Measurements from ENCODE around the gene TRPM5. TPM values are rescaled to one million over a fixed set of nuclear protein-coding genes. Genes with fewer than 3 reads are reported as not detected.

The TRPM5 gene
- total and polyA plus RNA-seq, 5 donors from 2014 or later, result 0.17 TPM; not detected in 4

DNA sequence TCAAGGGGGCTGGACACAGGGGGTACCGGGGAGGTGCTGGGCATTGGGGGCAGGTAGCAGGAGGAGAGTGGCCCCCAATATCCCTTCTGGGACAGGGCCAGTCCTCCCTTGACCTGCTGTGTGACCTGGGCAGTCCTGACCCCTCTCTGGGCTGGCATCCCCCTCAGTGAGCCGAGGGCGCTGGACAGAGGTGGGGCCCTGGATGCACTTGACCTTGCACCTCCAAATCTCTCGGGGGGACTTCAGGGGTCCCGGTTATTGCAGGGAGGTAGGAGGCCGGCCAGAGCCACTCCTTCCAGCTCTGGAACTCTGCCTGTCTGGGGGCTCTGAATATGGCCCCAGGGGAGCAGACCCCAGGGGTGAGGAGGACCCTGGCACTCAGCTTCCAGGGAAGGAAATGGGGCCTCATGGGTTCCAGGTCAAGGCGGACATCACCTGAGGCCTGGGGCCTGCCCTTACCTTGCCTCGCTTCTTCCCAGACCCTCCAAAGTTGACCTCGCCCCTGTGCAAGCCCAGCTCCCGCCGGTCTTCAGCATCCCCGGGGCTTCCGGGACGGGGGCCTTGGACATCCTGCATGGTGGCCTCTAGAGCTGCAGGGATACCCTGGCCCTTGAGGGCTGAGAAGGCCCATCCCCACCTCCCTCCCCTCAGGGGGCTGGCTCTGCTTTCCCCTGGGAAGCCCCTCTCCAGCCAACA is 21.7 kb downstream of the TRPM5 start:
- Histone ChIP-seq H3K9me3 (ENCODE audit: control insufficient read depth in 2 of 2, low read length in 2 of 2) (no peaks in the 10 kb centered on the region), H3K4me1 (ENCODE audit: control insufficient read depth, insufficient read depth, low read length, poor library complexity, severe bottlenecking) (peaks cover 13% of the 10 kb centered on the region), H3K36me3 (ENCODE audit: control insufficient read depth, insufficient read depth, low read length) (no peaks in the 10 kb centered on the region), H3K27ac (ENCODE audit: insufficient read depth, low read length, poor library complexity, severe bottlenecking) (no peak overlapping the region), H3K4me3 (ENCODE audit: low read depth, low read length) (no peak overlapping the region), H3K27me3 (ENCODE audit: control insufficient read depth, insufficient read depth, low read length) (no peaks in the 10 kb centered on the region)
- H3K4me3 Mint-ChIP-seq, result no peak overlapping the region
- peaks cover 5% of the 10 kb centered on the region for H3K27me3 Mint-ChIP-seq
- H3K27ac Mint-ChIP-seq, result peak overlapping the region in 1 of 3 donors; percentile 20
- H3K9me3 Mint-ChIP-seq, result no peaks in the 10 kb centered on the region
- DNase-seq, result no peak
- no peak for ATAC-seq (ENCODE audit: low read depth in 2 of 2)
- H3K36me3 Mint-ChIP-seq, result no peaks in the 10 kb centered on the region
- H3K4me1 Mint-ChIP-seq, result peaks cover 0 to 6% (median under 1%) of the 10 kb centered on the region in 4 donors

DNA sequence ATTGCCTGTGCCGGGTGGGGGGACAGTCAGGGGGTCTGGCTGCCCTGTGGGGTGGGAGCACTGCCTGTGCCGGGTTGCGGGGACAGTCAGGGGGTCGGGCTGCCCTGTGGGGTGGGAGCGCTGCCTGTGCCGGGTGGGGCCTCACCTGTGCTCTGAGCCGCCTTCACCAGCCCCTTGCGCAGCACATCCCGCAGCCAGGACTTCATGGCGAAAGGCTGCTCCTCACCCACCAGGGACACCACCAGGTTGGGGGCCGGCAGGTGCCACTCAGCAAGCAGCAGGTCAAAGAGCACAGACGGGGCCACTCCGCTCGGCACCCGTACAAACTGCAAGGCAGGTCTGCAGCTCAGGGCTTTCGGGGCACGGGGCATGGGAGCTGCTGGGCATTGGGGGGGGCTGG is 22.3 kb downstream of the TRPM5 start:
- ATAC-seq (ENCODE audit: low read depth in 2 of 2), result no peak
- H3K4me1 Mint-ChIP-seq, result peaks cover 0 to 6% (median under 1%) of the 10 kb centered on the region in 4 donors
- no peak for DNase-seq
- H3K9me3 Mint-ChIP-seq, result no peaks in the 10 kb centered on the region
- H3K4me3 Mint-ChIP-seq, result no peak overlapping the region
- Histone ChIP-seq H3K27ac (ENCODE audit: insufficient read depth, low read length, poor library complexity, severe bottlenecking) (no peak overlapping the region), H3K27me3 (ENCODE audit: control insufficient read depth, insufficient read depth, low read length) (no peaks in the 10 kb centered on the region), H3K36me3 (ENCODE audit: control insufficient read depth, insufficient read depth, low read length) (no peaks in the 10 kb centered on the region), H3K4me3 (ENCODE audit: low read depth, low read length) (no peak overlapping the region), H3K4me1 (ENCODE audit: control insufficient read depth, insufficient read depth, low read length, poor library complexity, severe bottlenecking) (peaks cover 13% of the 10 kb centered on the region), H3K9me3 (ENCODE audit: control insufficient read depth in 2 of 2, low read length in 2 of 2) (no peaks in the 10 kb centered on the region)
- no peak overlapping the region for H3K27ac Mint-ChIP-seq
- H3K27me3 Mint-ChIP-seq, result peaks cover 5% of the 10 kb centered on the region
- H3K36me3 Mint-ChIP-seq, result no peaks in the 10 kb centered on the region

DNA sequence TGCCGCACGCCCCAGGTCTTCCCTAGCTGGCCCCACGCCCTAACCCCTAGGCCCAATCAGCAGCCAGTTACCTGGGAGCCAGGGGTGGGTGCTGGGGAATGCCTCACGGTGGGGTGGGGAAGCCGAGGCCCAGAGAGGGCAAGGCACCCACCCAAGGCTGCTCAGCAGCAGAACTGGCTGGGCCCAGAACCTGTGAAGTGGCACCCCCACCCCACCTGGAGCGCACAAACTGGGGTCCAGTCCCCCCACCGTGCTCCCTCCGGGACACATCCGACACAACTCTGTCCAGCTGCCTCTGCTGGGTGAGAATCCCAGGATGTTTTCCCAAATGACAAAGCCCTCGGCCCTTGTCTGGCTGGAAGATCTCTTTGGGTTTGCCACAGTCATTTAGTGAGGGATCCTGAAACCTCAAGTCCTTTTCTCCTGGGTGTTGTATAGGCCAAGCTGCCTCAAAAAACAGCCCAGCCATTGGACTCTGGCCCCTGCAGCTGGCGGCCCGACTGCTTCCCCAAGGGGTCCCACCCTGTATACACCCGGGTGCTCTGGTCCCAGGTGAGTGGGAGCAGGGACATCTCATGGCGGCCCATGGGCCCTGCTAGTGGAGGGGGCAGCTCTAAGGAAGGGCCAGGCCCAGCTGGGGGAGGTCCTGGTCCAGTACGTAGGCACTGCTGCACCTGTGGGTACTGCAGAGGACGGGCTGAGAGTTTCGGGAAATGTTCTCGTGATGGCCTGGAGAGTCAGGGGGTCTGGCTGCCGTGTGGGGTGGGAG is 22.9 kb downstream of the TRPM5 start:
- Mint-ChIP-seq H3K27ac (no peak overlapping the region), H3K4me1 (peaks cover 0 to 6% (median under 1%) of the 10 kb centered on the region in 4 donors), H3K27me3 (peaks cover 5% of the 10 kb centered on the region), H3K4me3 (no peak overlapping the region), H3K9me3 (no peaks in the 10 kb centered on the region), H3K36me3 (no peaks in the 10 kb centered on the region)
- DNase-seq, result no peak
- no peak for ATAC-seq (ENCODE audit: low read depth in 2 of 2)
- Histone ChIP-seq H3K4me1 (ENCODE audit: control insufficient read depth, insufficient read depth, low read length, poor library complexity, severe bottlenecking) (peaks cover 13% of the 10 kb centered on the region), H3K36me3 (ENCODE audit: control insufficient read depth, insufficient read depth, low read length) (no peaks in the 10 kb centered on the region), H3K9me3 (ENCODE audit: control insufficient read depth in 2 of 2, low read length in 2 of 2) (no peaks in the 10 kb centered on the region), H3K4me3 (ENCODE audit: low read depth, low read length) (no peak overlapping the region), H3K27ac (ENCODE audit: insufficient read depth, low read length, poor library complexity, severe bottlenecking) (no peak overlapping the region), H3K27me3 (ENCODE audit: control insufficient read depth, insufficient read depth, low read length) (no peaks in the 10 kb centered on the region)

- Histone ChIP-seq H3K4me3 (ENCODE audit: low read depth, low read length) (no peak overlapping the region), H3K27me3 (ENCODE audit: control insufficient read depth, insufficient read depth, low read length) (no peaks in the 10 kb centered on the region), H3K36me3 (ENCODE audit: control insufficient read depth, insufficient read depth, low read length) (no peaks in the 10 kb centered on the region), H3K27ac (ENCODE audit: insufficient read depth, low read length, poor library complexity, severe bottlenecking) (no peak overlapping the region), H3K4me1 (ENCODE audit: control insufficient read depth, insufficient read depth, low read length, poor library complexity, severe bottlenecking) (peaks cover 13% of the 10 kb centered on the region), H3K9me3 (ENCODE audit: control insufficient read depth in 2 of 2, low read length in 2 of 2) (no peaks in the 10 kb centered on the region)
- DNase-seq, result peak; percentile 51 to 73 (median 66)
- Mint-ChIP-seq H3K27ac (no peak overlapping the region), H3K9me3 (no peaks in the 10 kb centered on the region), H3K4me1 (peaks cover 0 to 6% (median under 1%) of the 10 kb centered on the region in 4 donors), H3K4me3 (no peak overlapping the region), H3K36me3 (no peaks in the 10 kb centered on the region), H3K27me3 (peaks cover 5% of the 10 kb centered on the region)
- ATAC-seq (ENCODE audit: low read depth in 2 of 2), result peak; percentile 84 to 91
Measured at GRCh38 chr11:2420502-2421225, 23.6 kb downstream of the TRPM5 start.

DNA sequence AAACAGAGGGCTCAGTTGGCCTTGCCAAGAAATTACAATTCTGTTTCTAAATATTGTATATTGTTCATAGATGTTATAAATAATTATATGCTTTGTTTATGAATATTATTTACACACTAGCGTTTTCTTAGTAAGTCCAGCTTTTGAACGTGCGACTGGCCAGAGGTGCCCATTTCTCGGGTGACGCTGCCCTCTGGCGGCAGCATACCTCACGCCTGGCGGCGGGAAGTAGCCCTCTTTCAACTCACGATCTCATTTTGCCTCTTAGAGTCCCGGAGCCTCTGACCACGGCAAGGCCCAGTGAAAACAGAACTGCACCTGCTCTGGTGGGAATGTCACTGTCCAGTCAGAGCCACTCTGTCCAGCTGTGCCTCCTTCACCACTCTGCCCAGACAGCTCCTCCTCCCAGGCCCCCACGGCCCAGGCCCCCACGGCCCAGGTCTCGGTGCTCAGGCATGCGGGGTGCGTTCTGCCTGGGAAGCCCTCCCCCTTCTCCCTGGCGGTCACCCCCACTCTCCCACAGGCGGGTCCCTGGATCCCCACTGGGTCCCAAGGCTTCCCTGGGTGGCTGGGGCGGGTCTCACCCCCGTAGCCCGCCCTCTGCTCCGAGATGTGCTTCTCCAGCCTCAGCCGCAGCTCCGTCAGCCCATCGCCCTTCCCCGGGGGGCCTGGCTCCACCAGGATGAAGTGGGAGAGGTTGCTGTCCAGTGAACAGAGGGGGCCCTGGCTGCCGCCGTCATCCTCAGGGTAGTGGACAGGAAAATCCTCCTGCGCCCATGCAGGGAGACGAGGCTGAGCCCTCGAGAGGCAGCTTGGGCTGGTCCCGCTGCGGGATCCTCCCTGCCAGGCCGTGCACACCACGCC is 24.4 kb downstream of the TRPM5 start:
- Histone ChIP-seq H3K4me1 (ENCODE audit: control insufficient read depth, insufficient read depth, low read length, poor library complexity, severe bottlenecking) (peaks cover 13% of the 10 kb centered on the region), H3K36me3 (ENCODE audit: control insufficient read depth, insufficient read depth, low read length) (no peaks in the 10 kb centered on the region), H3K27ac (ENCODE audit: insufficient read depth, low read length, poor library complexity, severe bottlenecking) (no peak overlapping the region), H3K9me3 (ENCODE audit: control insufficient read depth in 2 of 2, low read length in 2 of 2) (no peaks in the 10 kb centered on the region), H3K27me3 (ENCODE audit: control insufficient read depth, insufficient read depth, low read length) (no peaks in the 10 kb centered on the region), H3K4me3 (ENCODE audit: low read depth, low read length) (no peak overlapping the region)
- DNase-seq, result peak; percentile 31 to 71 (median 50)
- Mint-ChIP-seq H3K36me3 (no peaks in the 10 kb centered on the region), H3K4me1 (peaks cover 0 to 6% (median under 1%) of the 10 kb centered on the region in 4 donors), H3K9me3 (no peaks in the 10 kb centered on the region), H3K4me3 (no peak overlapping the region), H3K27ac (no peak overlapping the region), H3K27me3 (peaks cover 5% of the 10 kb centered on the region)
- ATAC-seq (ENCODE audit: low read depth in 2 of 2), result no peak

GRCh38 chr11:2418693-2419360 is 25.5 kb downstream of the TRPM5 start:
- H3K27me3 ChIP-seq (ENCODE audit: control insufficient read depth, insufficient read depth, low read length), result no peaks in the 10 kb centered on the region
- no peak overlapping the region for H3K4me3 ChIP-seq (ENCODE audit: low read depth, low read length)
- H3K4me3 Mint-ChIP-seq, result no peak overlapping the region
- H3K36me3 ChIP-seq (ENCODE audit: control insufficient read depth, insufficient read depth, low read length), result no peaks in the 10 kb centered on the region
- H3K9me3 Mint-ChIP-seq, result no peaks in the 10 kb centered on the region
- no peaks in the 10 kb centered on the region for H3K36me3 Mint-ChIP-seq
- H3K9me3 ChIP-seq (ENCODE audit: control insufficient read depth in 2 of 2, low read length in 2 of 2), result no peaks in the 10 kb centered on the region
- no peak overlapping the region for H3K27ac ChIP-seq (ENCODE audit: insufficient read depth, low read length, poor library complexity, severe bottlenecking)
- H3K4me1 Mint-ChIP-seq, result peaks cover 0 to 6% (median under 1%) of the 10 kb centered on the region in 4 donors
- DNase-seq (no peak), ATAC-seq (ENCODE audit: low read depth in 2 of 2) (no peak)
- H3K4me1 ChIP-seq (ENCODE audit: control insufficient read depth, insufficient read depth, low read length, poor library complexity, severe bottlenecking), result peaks cover 13% of the 10 kb centered on the region
- peak overlapping the region in 1 of 3 donors; percentile 91 for H3K27ac Mint-ChIP-seq
- H3K27me3 Mint-ChIP-seq, result peaks cover 5% of the 10 kb centered on the region

Measured in CD4-positive, CD25-positive, alpha-beta regulatory T cell (primary cell).